ENCODE measurements around the gene EIF4H. TPM values are rescaled to one million over a fixed set of nuclear protein-coding genes. Genes with fewer than 3 reads are reported as not detected.
"Not testable (repeated sequence)": the region's sequence is repeated elsewhere in the genome, so short reads cannot be mapped to it uniquely, and the experiment has no call there.

The EIF4H gene
- total RNA-seq, 1 donor, result 295 TPM

- no peak overlapping the region for H3K4me2 ChIP-seq (ENCODE audit: insufficient read depth, low read length)
- no peaks in the 10 kb centered on the region for H3K27me3 ChIP-seq (ENCODE audit: insufficient read depth, low read length)
- no peaks in the 10 kb centered on the region for H3K9me3 ChIP-seq (ENCODE audit: low read depth, low read length)
- no peak for TF ChIP-seq CTCF (IDR thresholded peaks at IDR 0.05; ENCODE audit: extremely low read depth, low read depth, low read length)
- no peak overlapping the region for H3K4me3 ChIP-seq (ENCODE audit: insufficient read depth, low read length)
- peaks cover 5% of the 10 kb centered on the region for H3K4me1 ChIP-seq (ENCODE audit: insufficient read depth, low read length)
- no peak overlapping the region for H3K27ac ChIP-seq (ENCODE audit: low read depth, low read length)
- peaks cover 54% of the 10 kb centered on the region for H3K79me2 ChIP-seq (ENCODE audit: insufficient read depth, low read length)
- DNase-seq (ENCODE audit: insufficient read length, low spot score, missing footprints), result no peak
- peaks cover 79% of the 10 kb centered on the region for H3K36me3 ChIP-seq (ENCODE audit: insufficient read depth, low read length)
- no peak overlapping the region for H2AFZ ChIP-seq (ENCODE audit: low read length)
- peaks cover 28% of the 10 kb centered on the region for H4K20me1 ChIP-seq (ENCODE audit: insufficient read depth, low read length)
Measured at GRCh38 chr7:74193913-74194312, 19.8 kb downstream of the EIF4H start.

- no peak overlapping the region for H3K4me3 ChIP-seq (ENCODE audit: insufficient read depth, low read length)
- no peaks in the 10 kb centered on the region for H3K9me3 ChIP-seq (ENCODE audit: low read depth, low read length)
- no peak overlapping the region for H2AFZ ChIP-seq (ENCODE audit: low read length)
- peaks cover 21% of the 10 kb centered on the region for H4K20me1 ChIP-seq (ENCODE audit: insufficient read depth, low read length)
- no peaks in the 10 kb centered on the region for H3K27me3 ChIP-seq (ENCODE audit: insufficient read depth, low read length)
- no peak for TF ChIP-seq CTCF (IDR thresholded peaks at IDR 0.05; ENCODE audit: extremely low read depth, low read depth, low read length)
- H3K4me2 ChIP-seq (ENCODE audit: insufficient read depth, low read length), result no peak overlapping the region
- H3K36me3 ChIP-seq (ENCODE audit: insufficient read depth, low read length), result peaks cover 71% of the 10 kb centered on the region
- no peak for DNase-seq (ENCODE audit: insufficient read length, low spot score, missing footprints)
- H3K79me2 ChIP-seq (ENCODE audit: insufficient read depth, low read length), result peaks cover 47% of the 10 kb centered on the region
- peak overlapping the region; percentile 48 for H3K27ac ChIP-seq (ENCODE audit: low read depth, low read length)
- H3K4me1 ChIP-seq (ENCODE audit: insufficient read depth, low read length), result peaks cover 9% of the 10 kb centered on the region
Measured at GRCh38 chr7:74194686-74195085, 20.5 kb downstream of the EIF4H start.

DNA sequence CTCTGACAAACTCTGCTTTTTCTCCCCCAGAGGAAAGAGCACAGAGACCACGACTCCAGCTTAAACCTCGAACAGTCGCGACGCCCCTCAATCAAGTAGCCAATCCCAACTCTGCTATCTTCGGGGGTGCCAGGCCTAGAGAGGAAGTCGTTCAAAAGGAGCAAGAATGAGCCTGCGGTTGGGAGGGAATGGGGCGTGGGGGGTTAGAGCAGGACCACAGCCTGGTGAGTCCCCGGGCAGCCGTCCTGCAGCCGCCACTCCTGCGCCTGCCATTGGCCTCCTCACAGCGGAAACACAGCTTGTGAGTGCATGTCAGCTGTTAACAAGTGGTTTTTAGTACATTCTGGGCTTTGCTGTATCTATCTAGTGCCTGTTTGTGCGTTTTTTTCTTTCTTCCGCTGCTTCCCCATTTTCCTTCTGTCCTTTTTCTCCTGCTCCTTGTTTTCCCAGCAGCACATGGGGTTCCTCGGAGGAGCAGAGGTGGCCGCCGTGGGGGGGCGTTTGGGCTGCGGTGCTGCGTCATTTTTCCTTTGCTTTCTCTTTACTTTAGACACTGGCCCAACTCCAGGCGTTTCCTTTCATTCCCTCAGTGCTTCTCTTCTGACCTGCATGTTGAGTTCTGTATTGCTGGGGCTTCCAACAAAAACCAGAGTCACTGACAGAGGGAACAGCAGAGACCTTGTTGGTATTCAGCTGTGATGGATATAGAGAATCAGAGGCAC, 21.1 kb downstream of the EIF4H start:
- peaks cover 13% of the 10 kb centered on the region for H3K4me1 ChIP-seq (ENCODE audit: insufficient read depth, low read length)
- H3K79me2 ChIP-seq (ENCODE audit: insufficient read depth, low read length), result peaks cover 41% of the 10 kb centered on the region
- peaks cover 65% of the 10 kb centered on the region for H3K36me3 ChIP-seq (ENCODE audit: insufficient read depth, low read length)

GRCh38 chr7:74195968-74196654, 22.0 kb downstream of the EIF4H start:
- H4K20me1 ChIP-seq (ENCODE audit: insufficient read depth, low read length), result peaks cover 12% of the 10 kb centered on the region

More for the DNA sequence above, 21.1 kb downstream of the EIF4H start:
- H3K4me2 ChIP-seq (ENCODE audit: insufficient read depth, low read length); H2AFZ ChIP-seq (ENCODE audit: low read length); DNase-seq (ENCODE audit: insufficient read length, low spot score, missing footprints); H3K27me3 ChIP-seq (ENCODE audit: insufficient read depth, low read length); H3K4me3 ChIP-seq (ENCODE audit: insufficient read depth, low read length); H3K9me3 ChIP-seq (ENCODE audit: low read depth, low read length): not testable (repeated sequence)
- Histone ChIP-seq H3K27ac (ENCODE audit: low read depth, low read length) (peak overlapping the region; percentile 48), H4K20me1 (ENCODE audit: insufficient read depth, low read length) (peaks cover 16% of the 10 kb centered on the region)

More at GRCh38 chr7:74195968-74196654, 22.0 kb downstream of the EIF4H start:
- not testable (repeated sequence) for H3K27me3 ChIP-seq (ENCODE audit: insufficient read depth, low read length); H3K27ac ChIP-seq (ENCODE audit: low read depth, low read length); H2AFZ ChIP-seq (ENCODE audit: low read length); H3K4me2 ChIP-seq (ENCODE audit: insufficient read depth, low read length); DNase-seq (ENCODE audit: insufficient read length, low spot score, missing footprints); H3K4me3 ChIP-seq (ENCODE audit: insufficient read depth, low read length); H3K9me3 ChIP-seq (ENCODE audit: low read depth, low read length)
- H3K36me3 ChIP-seq (ENCODE audit: insufficient read depth, low read length), result peaks cover 57% of the 10 kb centered on the region
- H3K4me1 ChIP-seq (ENCODE audit: insufficient read depth, low read length), result peaks cover 13% of the 10 kb centered on the region
- peaks cover 32% of the 10 kb centered on the region for H3K79me2 ChIP-seq (ENCODE audit: insufficient read depth, low read length)

Measured in osteoblast (primary cell).